OCI-M2 (cell line): ENCODE data around the gene FXN.

Source experiments
- DNase-seq: peaks from one replicate; lab custom pipeline; 2025; ENCODE audit not compliant: unreplicated experiment; lab: John Stamatoyannopoulos, UW

The FXN gene

GRCh38 chr9:69137311-69137710 is 101.8 kb downstream of the FXN start:
- no peak for DNase-seq

- DNase-seq: no peak
Measured at GRCh38 chr9:69139596-69139995, 104.0 kb downstream of the FXN start.

- DNase-seq: no peak
Measured at GRCh38 chr9:69140123-69140735, 104.7 kb downstream of the FXN start.

GRCh38 chr9:69141851-69142250 is 106.3 kb downstream of the FXN start:
- no peak for DNase-seq

- no peak for DNase-seq
Measured at GRCh38 chr9:69143291-69143690, 107.7 kb downstream of the FXN start.

GRCh38 chr9:69145144-69145715 is 109.7 kb downstream of the FXN start:
- DNase-seq: no peak

- no peak for DNase-seq
Measured at GRCh38 chr9:69147041-69147834, 111.7 kb downstream of the FXN start.

- no peak for DNase-seq
Measured at GRCh38 chr9:69149321-69149807, 113.8 kb downstream of the FXN start.
